ENCODE data around the gene PSMB3.
"Not testable (repeated sequence)": the region's sequence is repeated elsewhere in the genome, so short reads cannot be mapped to it uniquely, and the experiment has no call there.

The PSMB3 gene

DNA sequence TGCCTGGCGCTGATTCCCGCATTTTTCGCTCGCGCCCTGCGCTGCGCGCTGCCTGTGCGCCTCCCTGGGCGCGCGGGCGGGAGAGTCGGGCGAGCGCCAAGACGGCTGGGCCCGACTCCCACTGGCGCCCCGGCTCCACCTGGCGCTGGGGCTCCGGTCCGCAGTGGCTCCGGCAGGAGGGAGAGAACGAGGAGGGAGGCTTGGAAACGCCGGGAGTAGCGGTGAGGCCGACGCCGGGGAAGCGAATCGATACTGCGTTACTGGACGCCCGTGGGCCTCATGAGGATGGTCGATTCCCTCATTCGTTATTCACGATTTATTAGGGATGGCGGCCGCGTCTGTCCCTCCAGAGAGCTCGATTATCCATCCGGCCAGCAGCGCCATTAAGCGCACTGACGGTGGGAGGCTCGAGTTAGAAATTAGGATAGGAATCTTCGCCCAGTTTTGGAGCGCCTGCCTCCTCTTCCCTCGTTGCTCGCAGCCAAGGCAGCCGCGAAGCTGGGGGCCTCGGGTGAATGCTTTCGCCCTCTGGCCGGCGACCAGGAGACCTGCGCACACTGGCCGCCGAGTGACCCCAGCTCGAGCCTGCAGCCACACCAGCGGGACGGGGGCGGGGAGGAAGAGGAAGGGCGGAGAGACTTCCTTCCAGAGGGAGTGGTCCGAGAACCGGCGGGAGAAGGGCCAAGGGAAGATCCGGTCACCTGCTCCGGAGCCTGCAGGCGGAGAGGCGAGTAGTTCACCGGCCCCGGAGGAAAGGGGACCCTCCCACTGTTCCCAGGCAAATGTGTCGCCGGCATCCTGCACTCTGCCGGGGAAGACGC is 3.1 kb upstream of the PSMB3 start:
- peak; percentile 46 for DNase-seq (ENCODE audit: low read depth)

DNA sequence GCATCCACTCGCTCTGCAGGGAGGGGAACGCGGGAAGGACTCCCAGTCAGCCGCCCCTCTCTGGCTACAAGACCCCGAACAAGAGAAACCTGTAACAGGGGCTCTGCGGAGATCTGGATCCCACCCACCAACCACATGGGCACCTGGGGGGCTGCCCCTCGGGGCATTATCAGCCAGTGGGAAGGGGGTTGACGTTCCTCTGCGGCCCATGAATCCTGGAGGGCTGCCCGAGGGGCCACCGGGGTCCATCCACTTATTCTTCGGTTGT is 2.6 kb upstream of the PSMB3 start:
- DNase-seq (ENCODE audit: low read depth) = no peak

DNA sequence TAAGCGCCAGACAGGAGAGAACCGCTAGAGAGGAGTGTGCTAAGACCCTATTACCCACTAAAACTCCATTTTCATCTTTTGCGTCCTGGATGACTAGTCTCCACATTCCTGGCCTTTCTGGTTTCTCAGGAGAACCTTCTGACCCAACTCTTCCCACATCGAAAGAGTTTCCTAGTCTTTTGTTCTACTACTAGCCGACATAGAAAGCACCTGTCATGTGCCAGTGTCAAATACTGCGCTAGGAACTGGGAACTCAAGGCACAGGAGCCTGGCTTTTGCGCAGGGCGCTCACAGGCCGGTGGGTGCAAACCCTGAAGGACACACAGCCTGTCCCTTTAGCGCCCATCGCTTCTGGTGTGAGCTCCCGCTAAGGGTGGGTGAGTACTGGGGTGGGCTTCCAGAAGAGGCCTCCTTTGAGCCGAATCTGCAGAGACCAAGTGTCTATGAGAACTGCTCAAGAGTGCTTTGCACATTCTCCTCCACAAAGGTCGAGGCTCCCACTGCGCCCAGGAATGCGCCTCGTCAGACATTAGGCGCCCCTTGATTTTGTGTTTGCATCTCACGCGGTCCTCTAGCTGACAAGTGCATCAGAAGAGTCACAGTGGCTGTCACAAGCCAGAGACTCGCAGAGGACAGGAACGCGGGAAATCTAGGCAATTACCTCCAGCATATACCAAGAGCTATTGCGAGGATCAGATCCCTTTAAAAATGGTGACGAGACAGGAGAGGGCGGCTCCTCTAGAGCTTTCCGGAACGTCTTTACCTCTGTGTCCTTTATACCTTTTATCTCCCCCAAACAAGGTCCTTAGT is 2.0 kb upstream of the PSMB3 start:
- DNase-seq (ENCODE audit: low read depth) = no peak

DNA sequence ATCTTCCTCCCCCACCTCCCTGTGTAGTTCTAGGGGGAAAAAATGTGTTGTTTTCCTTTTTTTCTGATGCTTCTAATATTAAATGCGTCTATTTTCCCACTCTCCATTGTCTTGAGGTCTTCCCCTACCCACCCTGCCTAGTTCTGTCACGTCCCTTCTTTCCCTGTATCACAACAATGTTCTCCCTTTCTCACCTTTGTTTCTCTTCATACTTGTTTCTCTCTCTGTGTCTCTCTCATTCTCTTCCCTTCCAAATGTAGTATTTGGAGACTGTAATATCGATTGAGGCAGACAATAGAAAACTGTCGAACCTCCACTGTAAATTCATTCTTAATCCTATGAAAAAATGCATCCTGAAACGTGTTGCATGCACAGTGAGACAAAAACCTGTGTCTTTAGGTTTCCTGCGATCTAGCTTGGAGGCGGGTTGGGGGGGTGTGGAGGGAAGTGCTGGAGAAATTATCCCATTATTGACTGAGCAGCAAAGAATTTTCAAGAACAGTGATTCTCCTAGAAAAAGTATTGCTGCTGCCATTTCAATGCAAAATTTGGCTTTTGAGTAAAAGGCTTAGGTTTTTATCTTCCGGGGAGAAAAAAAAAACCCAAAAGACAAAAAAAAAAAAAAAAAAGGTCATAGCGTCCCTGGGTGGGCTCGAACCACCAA is 1.3 kb upstream of the PSMB3 start:
- DNase-seq (ENCODE audit: low read depth) = no peak

DNA sequence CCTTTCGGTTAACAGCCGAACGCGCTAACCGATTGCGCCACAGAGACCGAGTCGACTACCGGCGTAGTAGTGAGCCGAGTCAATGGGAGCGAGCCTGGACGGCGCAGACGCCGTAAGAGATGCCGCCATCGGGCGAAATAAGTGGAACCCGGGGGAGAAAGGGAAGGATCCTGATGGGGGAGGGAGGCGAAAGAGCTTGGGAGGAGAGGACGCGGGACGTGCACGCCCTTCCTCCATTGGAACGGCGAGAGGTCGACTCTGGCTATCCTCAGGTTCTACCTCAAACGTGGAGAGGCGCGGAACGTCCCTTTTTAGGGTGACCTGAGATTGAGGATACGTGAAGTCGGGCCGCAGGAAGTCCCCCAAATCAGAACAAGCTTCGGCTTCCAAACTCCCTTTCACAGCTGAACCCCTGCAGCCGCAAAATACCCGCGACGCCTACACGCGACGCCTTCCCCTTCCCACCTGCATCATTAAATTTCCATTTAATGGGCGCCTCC is 683 bp upstream of the PSMB3 start:
- DNase-seq (ENCODE audit: low read depth) = peak; percentile 79

DNA sequence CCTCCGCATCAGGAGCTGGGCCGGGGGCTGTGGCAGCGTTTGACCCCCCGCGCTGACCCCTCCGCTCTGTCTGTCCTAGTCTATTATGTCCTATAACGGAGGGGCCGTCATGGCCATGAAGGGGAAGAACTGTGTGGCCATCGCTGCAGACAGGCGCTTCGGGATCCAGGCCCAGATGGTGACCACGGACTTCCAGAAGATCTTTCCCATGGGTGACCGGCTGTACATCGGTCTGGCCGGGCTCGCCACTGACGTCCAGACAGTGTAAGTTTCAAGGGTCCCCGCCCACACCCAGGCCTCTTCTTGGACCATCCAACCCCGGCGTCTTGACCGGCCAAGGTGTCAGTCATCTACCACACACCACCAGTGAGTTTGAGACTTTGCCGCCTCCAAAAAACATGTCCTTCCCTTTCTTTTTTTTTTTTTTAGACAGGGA is 548 bp downstream of the PSMB3 start:
- DNase-seq (ENCODE audit: low read depth) = no peak

DNA sequence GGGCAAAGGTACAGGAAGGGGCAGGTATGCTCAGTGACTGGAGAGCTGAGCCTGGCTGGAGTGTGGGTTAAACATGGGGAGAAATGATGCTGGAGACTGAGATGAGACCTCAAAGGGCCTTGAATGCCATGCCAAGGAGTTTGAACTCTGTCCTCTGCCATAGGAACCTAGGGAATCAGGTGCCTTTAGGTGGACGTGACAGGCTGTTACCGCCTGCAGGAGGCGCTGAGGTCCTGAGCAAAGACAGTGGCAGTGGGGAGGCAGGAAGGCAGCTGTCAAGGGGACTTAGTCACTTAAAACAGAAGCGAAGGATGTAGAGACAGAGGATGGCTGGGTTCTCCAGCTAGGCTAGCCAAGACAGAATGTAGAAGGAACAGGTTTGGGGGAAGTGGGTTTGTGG is 9.1 kb downstream of the PSMB3 start:
- DNase-seq (ENCODE audit: low read depth) = no peak

DNA sequence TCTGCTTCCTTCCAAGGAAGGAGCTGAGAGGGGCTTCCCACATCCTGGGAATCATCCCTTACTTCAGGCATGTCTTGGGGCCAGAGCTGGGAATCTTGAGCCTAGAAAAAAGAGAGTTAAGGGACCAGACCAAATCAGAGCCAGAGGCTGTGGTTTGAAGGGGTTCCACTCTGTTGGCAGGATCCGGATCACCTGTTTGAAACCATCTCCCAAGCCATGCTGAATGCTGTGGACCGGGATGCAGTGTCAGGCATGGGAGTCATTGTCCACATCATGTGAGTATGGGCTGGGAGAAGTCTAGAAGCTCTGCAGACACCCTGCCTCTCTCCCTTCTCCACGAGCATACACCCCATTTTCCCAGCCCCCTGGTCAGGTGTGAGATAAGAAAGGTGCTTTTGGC is 9.7 kb downstream of the PSMB3 start:
- DNase-seq (ENCODE audit: low read depth) = no peak

DNA sequence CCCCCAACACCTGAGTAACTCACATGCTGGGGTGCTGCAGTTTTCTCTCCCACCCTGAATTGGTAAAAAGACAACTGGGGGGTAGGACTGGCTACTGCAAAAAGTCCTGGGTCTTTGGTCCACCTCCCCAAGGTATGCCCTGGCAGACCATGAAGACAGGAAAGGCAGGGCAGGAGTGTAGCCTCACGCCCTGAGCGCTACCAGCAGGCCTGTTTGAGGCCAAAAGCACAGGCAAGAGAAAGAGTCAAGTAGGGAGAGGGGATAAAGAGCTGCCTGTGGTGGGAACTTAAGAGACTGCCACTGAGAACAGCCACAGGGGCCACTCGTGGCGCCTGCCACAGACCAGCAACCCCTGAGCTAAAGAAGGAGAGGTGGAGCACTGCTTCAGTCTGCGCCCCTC is 13.8 kb downstream of the PSMB3 start:
- DNase-seq (ENCODE audit: low read depth) = no peak

DNA sequence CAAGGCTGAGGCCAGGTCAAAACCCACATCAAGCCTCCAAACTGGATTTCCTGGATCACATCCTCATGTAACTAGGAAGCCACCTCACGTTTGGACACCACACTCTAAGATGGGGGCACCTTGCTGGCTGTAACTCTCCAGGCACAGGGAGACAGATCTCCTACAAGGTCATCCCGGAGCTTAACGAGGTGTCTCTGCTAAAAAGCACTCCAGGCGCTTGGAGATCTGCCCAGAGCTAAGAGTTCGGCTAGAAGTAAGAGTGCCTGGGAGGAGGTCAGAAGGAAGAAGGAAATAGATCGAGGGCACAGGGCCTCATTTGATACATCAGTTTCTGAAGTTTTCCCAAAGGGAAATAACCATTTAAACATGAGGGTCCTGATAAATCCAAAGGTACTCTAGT is 15.9 kb downstream of the PSMB3 start:
- no peak for DNase-seq (ENCODE audit: low read depth)

DNA sequence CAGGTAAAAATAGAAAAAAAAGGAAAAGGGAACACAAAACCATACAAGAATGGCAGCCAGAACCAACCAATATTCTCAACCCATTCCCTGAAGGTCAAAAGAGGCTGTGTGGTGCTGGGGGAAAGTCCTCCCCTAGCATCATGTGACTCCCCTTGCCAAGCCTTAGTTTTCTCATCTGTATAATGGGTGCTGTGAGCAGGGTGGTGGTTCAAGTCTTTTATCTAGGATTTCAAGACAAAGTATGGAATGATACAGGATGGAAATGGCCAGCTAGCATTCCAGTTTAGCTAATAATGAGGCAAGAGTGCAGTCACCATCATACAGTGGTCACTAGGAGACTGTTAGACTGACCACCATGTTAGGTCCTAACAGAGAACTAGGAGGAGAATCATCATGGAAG is 20.7 kb downstream of the PSMB3 start:
- DNase-seq (ENCODE audit: low read depth) = no peak

DNA sequence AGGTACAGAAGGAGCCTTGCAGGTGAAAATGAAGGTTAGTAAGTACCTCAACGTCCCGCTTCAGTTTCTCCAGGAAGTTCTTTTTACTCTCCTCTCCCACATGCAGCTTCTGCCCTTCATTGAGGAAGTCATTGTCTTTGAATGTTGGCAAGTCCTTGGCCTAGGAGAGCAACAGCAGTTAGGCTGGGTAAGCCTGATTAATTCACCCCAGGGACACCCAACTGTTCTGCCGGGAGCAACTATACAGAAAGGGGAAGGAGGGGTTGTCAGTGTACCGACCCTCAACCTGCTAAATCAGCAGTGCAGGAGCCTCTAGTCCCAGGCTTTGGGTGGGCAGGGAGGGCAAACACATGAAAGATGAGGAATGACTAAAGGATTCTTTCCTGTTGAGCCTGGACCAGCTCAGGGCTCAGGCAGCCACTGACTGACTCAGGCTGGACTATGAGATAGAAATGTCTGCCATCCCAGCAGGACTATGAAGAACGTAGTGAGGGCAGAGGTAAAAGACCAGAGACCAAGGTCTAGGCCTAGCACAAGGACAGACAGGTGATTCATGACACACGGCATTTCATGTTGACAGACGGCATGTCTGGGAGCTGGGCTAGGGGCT is 25.2 kb downstream of the PSMB3 start:
- no peak for DNase-seq (ENCODE audit: low read depth)

DNA sequence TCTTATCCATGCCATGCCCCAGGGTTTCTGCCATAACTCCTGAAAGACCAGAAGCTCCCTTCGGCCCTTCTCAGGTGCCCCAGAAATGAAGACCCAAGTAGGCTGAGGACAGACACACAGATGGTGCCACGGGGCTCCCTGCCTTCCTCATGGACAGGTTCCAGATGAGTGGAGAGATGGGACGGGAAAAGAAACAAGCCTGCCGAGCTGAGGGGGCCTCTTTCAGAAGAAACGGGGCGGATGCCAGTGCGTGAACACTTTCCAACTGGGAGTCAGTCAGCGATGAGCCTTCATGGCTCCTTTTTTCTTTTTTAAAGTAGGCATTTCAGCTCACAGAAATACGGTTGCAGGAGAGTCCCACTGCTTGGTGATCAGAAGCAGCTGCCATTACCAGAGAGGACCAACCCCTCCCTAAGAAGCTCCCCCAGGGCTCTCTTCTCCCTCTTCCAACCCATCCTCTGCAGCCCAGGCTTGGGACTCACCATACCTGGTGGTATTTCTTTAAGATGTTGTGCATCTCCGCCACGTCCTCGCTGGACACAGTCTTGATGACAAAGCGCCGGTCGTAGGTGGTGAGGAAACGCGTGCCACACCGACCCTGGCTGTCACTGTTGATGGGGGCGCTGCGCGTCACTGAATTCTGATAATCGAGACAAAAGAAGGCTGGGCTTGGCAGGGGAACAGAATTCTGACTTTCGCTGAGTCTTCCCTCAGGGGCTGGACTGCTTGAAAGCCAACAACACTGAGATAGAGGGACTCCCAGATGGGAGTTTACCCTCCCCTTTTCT is 27.6 kb downstream of the PSMB3 start:
- no peak for DNase-seq (ENCODE audit: low read depth)

DNA sequence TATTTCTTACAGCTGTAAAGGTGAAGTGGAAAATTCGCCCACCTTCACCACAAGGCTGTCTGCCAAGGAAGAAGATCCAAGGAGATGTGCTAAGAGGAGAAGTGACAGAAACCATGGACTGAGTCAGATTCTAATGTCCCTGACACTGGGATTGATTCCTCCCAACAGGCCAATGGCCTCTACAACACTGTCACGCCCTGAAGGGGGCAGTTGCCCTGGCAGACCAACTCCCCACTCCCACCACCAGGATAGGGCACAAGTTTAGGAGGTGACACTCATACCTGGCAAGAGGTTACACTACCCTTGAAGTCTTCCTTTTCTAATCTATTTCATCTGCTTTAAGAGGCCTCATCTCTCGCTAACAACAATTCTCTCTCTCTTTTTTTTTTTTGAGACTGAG is 30.7 kb downstream of the PSMB3 start:
- no peak for DNase-seq (ENCODE audit: low read depth)

DNA sequence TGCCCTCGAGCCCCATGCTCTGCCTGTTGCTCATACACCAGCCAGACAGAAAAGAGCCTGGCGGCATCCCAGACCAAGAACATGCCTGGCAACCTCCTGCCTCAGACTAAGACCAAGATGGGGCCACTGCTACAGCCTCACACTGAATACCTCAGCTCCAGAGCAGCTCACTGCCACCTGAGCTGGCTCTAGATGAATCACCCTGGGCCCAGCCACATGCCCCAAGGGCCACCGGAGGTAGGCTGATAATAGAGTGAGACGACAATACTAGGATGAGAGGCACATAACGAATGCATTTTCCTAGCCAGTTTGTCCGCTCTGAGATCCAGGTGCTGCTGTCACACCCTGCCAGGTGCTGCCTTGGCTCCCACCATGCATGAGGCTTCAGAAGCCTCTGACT is 33.8 kb downstream of the PSMB3 start:
- DNase-seq (ENCODE audit: low read depth) = no peak

DNA sequence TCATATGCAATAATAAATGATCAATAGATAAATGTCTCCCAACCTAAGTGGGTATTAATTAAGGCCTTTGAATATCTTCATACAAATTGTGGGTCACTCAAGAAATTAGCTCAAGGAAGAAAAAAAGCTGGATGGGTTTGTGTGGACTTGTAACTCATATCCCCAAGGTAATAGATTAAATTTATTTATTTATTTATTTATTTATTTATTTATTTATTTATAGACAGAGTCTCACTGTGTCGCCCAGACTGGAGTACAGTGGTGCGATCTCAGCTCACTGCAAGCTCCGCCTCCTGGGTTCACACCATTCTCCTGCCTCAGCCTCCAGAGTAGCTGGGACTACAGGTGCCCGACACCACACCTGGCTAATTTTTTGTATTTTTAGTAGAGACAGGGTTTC is 35.5 kb downstream of the PSMB3 start:
- not testable (repeated sequence) for DNase-seq (ENCODE audit: low read depth)

DNA sequence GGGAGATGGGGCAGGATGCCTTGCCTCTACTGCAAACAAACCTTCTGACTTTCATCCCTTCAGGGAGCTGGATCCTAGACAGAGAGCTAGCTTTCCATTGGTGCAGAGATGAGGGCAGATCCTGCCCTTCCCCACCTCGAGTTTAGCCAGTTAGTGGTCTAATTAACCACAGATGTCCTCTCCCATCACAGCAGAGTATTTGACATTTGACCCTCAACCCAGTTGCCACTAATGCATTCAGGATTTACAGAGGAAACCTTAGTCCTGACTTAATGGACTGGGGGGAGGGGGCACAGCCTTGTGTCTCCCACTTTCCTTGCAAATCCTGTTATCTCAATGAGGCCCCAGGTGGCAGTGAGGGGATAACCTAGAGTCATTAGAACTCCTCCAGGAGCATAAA is 36.6 kb downstream of the PSMB3 start:
- peak; percentile 49 for DNase-seq (ENCODE audit: low read depth)

DNA sequence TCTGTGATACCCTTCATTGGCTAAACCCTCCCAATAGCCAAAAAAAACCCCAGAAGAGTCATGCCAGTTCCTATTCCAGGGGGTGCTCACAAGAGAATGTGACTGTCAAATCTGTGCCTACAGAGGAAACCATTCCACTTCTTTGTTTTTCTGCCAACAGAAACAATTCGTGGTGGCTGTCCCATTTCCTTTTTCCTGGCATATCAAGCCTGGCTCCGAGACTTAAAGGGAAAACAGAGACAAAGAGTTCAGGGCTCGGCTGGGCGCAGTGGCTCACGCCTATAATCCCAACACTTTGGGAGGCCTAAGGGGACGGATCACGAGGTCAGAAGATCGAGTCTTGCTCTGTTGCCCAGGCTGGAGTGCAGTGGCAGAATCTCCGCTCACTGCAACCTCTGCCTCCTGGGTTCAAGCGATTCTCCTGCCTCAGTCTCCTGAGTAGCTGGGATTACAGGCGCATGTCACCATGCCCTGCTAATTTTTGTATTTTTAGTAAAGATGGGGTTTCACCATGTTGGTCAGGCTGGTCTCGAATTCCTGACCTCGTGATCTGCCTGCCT is 37.7 kb downstream of the PSMB3 start:
- not testable (repeated sequence) for DNase-seq (ENCODE audit: low read depth)

DNA sequence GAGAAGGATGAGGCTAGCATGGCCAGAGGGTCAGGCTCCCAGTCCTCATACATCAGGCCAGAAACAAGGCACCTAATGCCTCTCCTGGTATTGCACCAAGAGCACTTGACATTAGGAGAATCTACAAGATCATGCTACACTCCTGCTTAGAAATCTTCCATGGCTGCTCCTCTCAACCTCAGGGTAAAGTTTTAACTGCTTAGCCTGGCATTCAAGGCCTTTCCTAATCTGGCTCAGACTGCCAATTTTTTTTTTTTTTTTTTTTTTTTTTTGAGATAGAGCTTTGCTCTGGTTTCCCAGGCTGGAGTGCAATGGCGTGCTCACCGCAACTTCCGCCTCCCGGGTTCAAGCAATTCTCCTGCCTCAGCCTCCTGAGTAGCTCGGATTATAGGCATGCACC is 38.6 kb downstream of the PSMB3 start:
- no peak for DNase-seq (ENCODE audit: low read depth)

DNA sequence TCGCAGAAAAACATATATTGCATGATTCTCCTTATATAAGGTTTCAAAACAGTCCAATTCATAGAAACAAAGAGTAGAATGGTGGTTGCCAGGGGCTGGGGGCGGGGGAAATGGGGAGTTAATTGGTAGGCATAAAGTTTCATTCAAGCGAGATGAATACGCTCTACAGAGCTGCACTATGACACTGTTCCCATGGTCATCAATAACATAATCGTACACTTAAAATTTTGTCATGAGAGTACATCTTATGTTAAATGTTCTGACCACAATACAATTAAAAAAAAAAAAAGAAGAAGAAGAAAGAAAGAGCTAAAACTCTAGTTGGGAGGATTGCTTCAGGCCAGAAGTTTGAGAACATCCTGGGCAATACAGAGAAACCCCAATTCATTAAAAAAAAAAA is 41.7 kb downstream of the PSMB3 start:
- DNase-seq (ENCODE audit: low read depth) = no peak

DNA sequence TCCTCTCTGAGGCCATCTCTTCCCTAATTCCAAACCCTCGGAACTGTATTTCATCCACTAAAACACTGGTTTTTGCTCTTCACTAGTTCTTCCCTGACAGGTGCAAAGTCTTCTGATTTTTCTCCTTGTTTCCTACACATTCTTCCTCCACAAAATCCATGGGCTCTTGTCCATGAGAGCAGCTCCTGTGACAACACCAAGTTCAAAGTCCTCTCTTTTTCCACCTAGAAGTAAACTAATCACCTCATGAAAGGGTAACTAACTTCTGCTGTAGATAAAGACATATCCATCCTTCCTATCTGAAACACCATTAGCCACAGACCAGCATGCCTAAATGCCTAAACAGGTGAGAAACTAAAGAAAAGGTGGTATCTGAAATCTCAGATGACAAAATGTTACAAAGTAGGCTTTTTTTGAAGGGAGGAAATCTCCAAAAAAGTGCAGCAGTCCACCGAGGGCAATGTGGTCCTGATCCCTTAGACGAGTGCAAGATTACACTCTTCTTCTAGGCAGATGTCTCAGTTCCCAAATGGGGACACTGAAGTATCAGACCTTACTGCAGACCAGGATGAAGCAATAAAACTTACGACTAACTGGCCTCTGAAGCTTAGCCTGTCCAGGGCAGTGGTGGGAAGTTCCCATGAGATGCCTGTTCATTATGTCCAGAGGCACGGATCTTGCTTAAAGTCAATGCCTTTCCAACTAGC is 44.1 kb downstream of the PSMB3 start:
- DNase-seq (ENCODE audit: low read depth) = no peak

Measured in fibroblast of the conjunctiva (primary cell).